Glutamatergic neuron (in vitro differentiated cells): ENCODE data around the gene ZNF423. TPM values are rescaled to one million over a fixed set of nuclear protein-coding genes. Genes with fewer than 3 reads are reported as not detected.

Experiments
- DNase-seq: peaks from one replicate; pipeline ENCODE4 v3.0.0; 2022
- H3K27ac Mint-ChIP-seq: one replicate; pipeline ENCODE4 v1.8.0; 2020; ENCODE audit warnings: mild to moderate bottlenecking, mixed read lengths, inconsistent platforms; ENCODE audit not compliant: unreplicated experiment
- H3K27me3 Mint-ChIP-seq: one replicate; pipeline ENCODE4 v1.8.0; 2020; ENCODE audit warnings: mild to moderate bottlenecking, moderate library complexity, mixed read lengths, inconsistent platforms; ENCODE audit not compliant: unreplicated experiment
- H3K36me3 Mint-ChIP-seq: one replicate; pipeline ENCODE4 v1.8.0; 2020; ENCODE audit warnings: mild to moderate bottlenecking, mixed read lengths, inconsistent platforms; ENCODE audit not compliant: unreplicated experiment
- H3K4me1 Mint-ChIP-seq: one replicate; pipeline ENCODE4 v1.8.0; 2020; ENCODE audit warnings: mild to moderate bottlenecking, low read depth, mixed read lengths, inconsistent platforms; ENCODE audit not compliant: unreplicated experiment
- H3K4me3 Mint-ChIP-seq: one replicate; pipeline ENCODE4 v1.8.0; 2020; ENCODE audit warnings: mild to moderate bottlenecking, mixed read lengths, inconsistent platforms; ENCODE audit not compliant: unreplicated experiment
- H3K9me3 Mint-ChIP-seq: one replicate; pipeline ENCODE4 v1.8.0; 2020; ENCODE audit warnings: mild to moderate bottlenecking, moderate library complexity, mixed read lengths, inconsistent platforms; ENCODE audit not compliant: unreplicated experiment
- total RNA-seq: library from RNA; stranded (reverse); fragmentation: NEBNext Ultra II Directional; extraction: Animal tissue kit (Norgen Biotek cat#: 25700); gene quantifications from one replicate; pipeline ENCODE4 v1.2.1, GENCODE V29; 2021; ENCODE audit not compliant: unreplicated experiment
- TF ChIP-seq, protein P1 (sequence below): fragments of 200-600 bp; sonication (generic); IDR thresholded peaks from one replicate; pipeline ENCODE4 v1.5.0; 2021; ENCODE audit not compliant: partially characterized antibody, unreplicated experiment

The ZNF423 gene
- total RNA-seq, 1 donor from 2014 or later = 149 TPM

DNA sequence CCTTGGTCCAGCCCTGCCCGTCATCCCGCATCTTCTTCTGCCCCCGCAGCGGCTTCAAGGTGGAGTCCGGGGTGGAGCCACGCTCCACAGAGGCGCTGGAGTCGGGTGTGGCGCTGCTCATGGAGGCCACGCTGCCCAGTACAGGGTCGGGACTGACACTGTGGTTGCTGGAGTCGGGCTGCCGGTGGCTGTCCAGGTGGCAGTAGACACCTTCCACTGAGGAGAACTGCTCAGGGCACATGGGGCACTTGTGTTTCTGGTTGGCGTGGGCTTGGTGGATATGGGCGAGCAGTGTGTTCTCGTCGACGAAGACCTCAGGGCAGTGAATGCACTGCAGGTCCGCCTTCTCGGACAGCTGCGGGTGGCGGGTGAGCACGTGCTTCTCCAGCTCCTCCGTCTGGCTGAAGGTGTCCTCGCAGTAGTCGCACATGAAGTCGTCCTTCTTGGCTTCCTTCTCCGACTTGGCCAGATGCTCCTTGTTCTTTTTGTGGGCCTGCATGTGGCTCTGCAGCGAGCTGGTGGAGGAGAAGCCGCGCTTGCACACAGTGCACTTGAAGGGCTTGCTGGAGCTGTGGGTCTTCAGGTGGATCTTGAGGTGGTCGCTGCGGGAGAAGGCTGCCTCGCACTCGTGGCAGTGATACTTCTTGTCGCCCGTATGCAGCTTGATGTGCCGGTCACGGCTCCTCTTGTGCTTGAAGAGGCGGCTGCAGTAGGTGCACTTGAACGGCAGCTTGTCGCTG, 217.8 kb downstream of the ZNF423 start:
- H3K9me3 Mint-ChIP-seq = peaks cover 24% of the 10 kb centered on the region
- peaks cover 13% of the 10 kb centered on the region for H3K27me3 Mint-ChIP-seq
- no peak overlapping the region for H3K27ac Mint-ChIP-seq
- DNase-seq = no peak
- TF ChIP-seq, protein P1, sequence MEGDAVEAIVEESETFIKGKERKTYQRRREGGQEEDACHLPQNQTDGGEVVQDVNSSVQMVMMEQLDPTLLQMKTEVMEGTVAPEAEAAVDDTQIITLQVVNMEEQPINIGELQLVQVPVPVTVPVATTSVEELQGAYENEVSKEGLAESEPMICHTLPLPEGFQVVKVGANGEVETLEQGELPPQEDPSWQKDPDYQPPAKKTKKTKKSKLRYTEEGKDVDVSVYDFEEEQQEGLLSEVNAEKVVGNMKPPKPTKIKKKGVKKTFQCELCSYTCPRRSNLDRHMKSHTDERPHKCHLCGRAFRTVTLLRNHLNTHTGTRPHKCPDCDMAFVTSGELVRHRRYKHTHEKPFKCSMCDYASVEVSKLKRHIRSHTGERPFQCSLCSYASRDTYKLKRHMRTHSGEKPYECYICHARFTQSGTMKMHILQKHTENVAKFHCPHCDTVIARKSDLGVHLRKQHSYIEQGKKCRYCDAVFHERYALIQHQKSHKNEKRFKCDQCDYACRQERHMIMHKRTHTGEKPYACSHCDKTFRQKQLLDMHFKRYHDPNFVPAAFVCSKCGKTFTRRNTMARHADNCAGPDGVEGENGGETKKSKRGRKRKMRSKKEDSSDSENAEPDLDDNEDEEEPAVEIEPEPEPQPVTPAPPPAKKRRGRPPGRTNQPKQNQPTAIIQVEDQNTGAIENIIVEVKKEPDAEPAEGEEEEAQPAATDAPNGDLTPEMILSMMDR = no peak
- peaks cover 14% of the 10 kb centered on the region for H3K36me3 Mint-ChIP-seq
- no peak overlapping the region for H3K4me3 Mint-ChIP-seq
- H3K4me1 Mint-ChIP-seq = peaks cover 38% of the 10 kb centered on the region

DNA sequence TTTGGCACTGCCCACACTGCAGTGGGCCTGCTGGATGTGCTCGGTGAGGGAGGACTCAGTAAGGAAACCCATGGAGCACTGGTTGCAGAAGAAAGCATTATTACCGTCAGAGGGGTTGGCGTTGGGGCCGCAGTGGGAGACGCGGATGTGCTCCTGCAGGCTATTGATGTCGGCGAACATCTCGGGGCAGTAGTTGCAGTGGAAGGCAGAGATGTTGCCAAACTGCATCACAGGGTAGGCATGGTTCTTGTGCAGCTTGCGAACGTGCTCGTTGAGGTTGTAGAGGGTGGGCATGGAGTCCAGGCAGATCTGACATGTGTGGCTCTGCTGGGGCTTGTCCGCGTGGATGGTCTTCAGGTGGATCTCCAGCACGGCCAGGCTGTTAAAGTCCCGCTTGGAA, 218.4 kb downstream of the ZNF423 start:
- Mint-ChIP-seq H3K4me1 (peaks cover 40% of the 10 kb centered on the region), H3K27me3 (peaks cover 12% of the 10 kb centered on the region), H3K4me3 (no peak overlapping the region), H3K9me3 (peaks cover 25% of the 10 kb centered on the region), H3K36me3 (peaks cover 14% of the 10 kb centered on the region), H3K27ac (no peak overlapping the region)
- no peak for DNase-seq
- TF ChIP-seq, protein P1 = no peak

DNA sequence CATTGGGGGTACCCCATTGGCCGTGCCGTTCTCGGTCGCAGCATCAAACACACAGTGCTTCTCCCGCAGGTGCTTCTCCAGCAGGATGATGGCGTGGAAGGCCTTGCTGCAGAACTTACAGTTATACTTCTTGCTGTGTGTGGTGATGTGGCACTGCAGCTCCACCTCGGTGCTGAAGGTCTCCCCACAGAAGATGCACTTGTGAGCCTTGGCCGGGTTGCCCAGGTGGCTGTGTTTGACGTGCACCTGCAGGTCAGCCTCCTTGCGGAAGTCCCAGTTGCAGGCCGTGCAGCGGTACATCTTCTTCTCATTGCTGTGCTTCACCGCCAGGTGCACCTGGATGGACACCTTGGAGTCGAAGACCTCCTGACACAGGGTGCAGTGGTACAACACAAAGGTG, 219.3 kb downstream of the ZNF423 start:
- Mint-ChIP-seq H3K4me1 (peaks cover 39% of the 10 kb centered on the region), H3K4me3 (no peak overlapping the region), H3K9me3 (peaks cover 25% of the 10 kb centered on the region), H3K27me3 (peaks cover 11% of the 10 kb centered on the region), H3K36me3 (peaks cover 14% of the 10 kb centered on the region), H3K27ac (no peak overlapping the region)
- no peak for DNase-seq
- TF ChIP-seq, protein P1 = no peak

DNA sequence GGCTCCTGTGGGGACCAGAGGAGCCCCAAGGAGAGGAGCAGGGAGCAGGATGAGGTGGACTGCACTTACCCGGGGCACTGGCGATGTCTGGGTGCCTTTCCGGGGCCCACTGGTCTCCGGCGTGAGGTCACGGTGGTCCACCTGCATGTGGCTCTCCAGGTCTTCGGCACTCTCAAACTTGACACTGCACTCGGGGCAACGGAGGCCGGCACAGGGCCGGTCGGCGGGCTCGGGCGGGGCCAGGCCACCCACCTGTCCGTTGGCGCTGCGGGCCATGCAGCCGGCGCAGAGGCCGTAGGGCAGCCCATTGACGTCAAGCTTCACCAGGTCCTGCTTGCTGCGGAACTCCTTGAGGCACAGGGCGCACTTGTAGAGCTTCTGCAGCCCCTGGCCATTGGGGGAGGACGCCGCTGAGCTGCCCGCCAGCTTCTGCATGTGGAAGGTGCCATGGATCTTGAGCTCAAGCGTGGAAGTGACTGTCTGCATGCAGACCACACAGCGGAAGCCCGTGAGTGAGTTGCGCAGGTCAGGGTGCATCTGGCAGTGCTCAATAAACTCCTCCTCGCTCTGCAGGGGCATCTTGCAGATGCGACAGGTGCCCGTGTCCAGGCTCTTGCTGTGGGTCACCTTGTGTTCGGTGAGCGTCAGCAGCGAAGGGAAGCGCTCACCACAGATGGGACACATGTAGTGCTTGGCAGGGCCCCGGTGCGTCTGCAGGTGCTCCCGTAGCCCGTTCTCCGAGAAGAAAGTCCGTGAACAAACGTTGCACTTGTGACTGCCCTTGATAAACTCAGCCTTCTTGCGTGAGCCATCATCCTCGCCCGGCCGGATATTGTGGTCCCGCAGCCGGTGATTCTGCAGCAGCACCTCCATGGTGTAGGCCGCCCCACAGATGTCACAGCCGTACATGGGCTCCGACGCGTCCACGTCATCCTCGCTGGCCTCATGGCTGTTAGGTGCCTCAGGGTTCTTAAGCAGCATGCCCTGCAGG, 220.0 kb downstream of the ZNF423 start:
- Mint-ChIP-seq H3K4me1 (peaks cover 38% of the 10 kb centered on the region), H3K27ac (no peak overlapping the region), H3K9me3 (peaks cover 27% of the 10 kb centered on the region), H3K4me3 (no peak overlapping the region), H3K27me3 (peaks cover 10% of the 10 kb centered on the region), H3K36me3 (peaks cover 14% of the 10 kb centered on the region)
- DNase-seq = no peak
- TF ChIP-seq, protein P1 = no peak
